GM12873 (cell line): Measurements from ENCODE around the gene SLC25A48.

Source experiments
- TF ChIP-seq, protein P1 (sequence below): IDR thresholded peaks from 2 replicates; pipeline ENCODE4 v1.5.1; 2012; ENCODE audit warnings: low read depth, mild to moderate bottlenecking, moderate library complexity, low read length, control low read depth; ENCODE audit not compliant: insufficient read depth; ENCODE audit errors: missing control alignments

The SLC25A48 gene

DNA sequence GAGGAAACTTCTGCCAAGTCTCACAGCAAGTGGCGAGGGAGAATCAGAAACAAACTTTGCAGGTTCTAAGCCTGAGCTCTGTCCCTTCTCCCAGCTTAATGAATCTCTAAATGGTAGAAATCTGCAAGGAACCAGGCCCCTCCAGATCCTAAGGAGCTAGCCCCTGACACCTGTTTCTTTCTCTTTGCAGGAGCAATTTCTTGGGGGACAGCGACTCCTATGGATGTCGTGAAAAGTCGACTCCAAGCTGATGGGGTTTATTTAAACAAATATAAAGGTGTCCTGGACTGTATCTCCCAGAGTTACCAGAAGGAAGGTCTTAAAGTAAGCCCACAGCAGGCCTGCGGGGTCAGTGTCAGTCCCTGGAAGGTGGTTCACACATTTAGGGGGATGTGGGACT, 39.4 kb downstream of the SLC25A48 start:
- TF ChIP-seq, protein P1, sequence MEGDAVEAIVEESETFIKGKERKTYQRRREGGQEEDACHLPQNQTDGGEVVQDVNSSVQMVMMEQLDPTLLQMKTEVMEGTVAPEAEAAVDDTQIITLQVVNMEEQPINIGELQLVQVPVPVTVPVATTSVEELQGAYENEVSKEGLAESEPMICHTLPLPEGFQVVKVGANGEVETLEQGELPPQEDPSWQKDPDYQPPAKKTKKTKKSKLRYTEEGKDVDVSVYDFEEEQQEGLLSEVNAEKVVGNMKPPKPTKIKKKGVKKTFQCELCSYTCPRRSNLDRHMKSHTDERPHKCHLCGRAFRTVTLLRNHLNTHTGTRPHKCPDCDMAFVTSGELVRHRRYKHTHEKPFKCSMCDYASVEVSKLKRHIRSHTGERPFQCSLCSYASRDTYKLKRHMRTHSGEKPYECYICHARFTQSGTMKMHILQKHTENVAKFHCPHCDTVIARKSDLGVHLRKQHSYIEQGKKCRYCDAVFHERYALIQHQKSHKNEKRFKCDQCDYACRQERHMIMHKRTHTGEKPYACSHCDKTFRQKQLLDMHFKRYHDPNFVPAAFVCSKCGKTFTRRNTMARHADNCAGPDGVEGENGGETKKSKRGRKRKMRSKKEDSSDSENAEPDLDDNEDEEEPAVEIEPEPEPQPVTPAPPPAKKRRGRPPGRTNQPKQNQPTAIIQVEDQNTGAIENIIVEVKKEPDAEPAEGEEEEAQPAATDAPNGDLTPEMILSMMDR = no peak

DNA sequence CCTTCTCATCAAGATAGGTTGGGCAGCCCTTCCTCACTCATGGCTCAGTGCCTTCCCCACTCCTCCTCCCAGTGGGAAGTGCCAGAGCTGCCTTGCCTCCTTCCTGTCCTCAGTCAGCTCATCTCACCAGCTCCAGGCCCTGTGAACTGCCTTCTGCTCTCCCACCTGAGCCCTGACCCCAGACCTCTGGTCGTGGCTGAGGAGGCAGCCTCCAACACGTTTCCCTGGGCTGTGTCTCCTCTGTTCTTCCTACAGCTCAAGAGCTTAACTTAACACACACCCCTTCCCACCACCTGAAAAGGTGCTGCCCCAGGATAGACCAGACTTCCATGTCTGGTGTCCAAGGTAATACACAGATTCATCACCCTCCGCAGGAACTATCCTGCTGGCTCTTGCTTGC, 40.0 kb downstream of the SLC25A48 start:
- TF ChIP-seq, protein P1 = no peak

DNA sequence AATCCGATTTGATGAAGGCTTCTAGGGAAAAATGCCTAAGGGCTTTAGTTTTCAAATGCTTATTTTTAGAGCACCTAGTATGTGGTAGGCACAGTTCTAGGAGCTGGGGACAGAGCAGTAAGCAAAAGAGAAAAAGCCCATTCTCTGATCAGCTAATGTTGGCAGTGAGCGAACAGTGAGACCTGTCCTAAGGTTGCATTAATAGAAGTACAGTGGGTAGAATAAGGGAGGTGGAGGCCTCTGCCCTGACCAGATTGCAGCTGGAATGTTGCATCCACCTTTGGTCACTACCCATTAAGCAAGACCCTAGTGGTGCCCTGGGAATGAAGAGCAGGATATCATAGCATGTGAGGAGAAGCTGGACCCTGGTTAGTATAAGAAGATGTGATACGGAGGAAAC, 41.1 kb downstream of the SLC25A48 start:
- TF ChIP-seq, protein P1 = no peak

DNA sequence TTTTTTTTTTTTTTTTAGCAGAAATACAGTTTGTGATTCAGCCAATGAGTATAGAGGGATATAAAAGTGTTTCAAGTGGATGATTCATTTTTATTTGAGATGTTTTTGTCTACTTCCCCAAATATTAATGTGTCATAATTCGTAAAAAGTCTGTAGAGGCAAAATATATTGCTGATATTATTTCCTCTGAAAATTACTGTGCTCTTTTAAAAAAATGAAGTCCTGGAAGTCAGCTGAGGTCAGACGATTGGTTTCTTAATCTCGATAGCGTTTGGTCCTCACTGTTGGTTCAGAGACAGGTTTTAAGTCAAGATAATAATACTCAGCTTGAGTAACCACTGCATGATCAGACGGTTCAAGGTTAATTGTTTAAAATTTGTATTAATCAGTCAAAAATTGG, 41.7 kb downstream of the SLC25A48 start:
- TF ChIP-seq, protein P1 = no peak

DNA sequence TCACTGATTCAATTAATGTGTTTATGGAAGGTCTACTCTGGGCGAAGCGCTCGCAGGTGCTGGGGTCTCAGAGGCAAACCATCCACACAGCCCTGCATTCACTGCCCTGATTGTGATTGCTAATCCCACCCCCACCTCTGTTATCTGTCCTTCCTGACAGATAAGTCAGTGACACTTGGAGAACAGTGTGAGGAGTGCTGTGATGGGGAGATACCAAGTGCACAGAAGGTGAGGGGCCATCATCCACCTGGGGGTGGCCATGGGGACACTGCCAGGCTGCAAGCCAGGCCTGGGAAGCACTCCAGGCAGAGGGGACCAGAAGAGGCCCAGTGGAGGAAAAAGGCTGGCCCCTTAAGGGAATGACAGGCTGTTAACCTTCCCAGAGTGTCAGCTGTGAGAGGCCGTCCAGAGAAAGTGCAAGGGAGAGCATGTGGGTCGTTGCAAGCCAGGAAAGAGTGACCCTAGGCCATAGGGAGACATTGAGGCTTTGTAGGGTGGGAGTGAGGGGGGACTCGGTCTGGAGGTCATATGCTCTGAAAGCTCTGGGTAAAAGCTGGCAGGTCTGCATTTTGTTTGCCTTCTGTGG, 43.2 kb downstream of the SLC25A48 start:
- TF ChIP-seq, protein P1 = no peak

DNA sequence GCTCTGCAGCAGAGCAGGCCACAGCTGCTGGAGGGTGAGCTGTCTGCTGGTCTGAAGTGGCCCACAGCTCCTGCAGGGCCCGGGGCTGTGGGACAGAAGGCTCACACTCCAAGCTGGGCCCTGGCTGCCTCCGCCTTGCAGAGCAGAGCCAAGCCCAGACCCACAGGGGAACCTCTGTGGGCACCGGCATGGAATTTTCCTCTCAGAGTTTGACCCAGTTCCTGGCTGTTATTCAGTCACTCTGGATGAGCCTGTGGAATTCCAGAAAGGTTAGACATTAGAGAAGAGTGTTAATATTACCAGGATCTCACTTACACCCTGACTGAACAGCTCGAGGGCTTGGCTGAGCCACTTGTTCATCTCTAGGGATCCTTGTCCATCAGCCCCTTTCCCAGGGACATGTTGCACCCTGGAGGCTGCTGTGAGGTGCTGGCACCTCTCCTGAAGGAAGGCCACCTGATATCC, 43.7 kb downstream of the SLC25A48 start:
- TF ChIP-seq, protein P1 = no peak

DNA sequence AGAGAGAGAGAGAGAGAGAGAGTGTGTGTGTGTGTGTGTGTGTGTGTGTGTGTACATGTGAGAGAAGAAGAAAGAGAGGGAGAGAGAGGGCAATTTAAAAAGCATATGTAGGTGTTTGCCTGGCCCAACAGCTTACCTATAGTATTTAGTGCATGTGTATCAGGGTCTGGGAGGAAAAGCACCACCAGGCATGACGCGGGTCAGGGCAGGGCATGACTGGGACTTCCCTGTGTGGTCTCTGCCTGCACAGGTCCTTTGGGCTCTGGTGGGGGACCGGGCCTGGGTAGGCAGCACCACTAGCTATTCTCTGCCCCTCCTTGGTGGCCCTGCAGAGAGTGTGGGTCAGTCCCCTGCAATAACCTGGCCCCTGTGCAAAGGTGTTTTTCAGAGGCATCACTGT, 45.1 kb downstream of the SLC25A48 start:
- TF ChIP-seq, protein P1 = no peak

DNA sequence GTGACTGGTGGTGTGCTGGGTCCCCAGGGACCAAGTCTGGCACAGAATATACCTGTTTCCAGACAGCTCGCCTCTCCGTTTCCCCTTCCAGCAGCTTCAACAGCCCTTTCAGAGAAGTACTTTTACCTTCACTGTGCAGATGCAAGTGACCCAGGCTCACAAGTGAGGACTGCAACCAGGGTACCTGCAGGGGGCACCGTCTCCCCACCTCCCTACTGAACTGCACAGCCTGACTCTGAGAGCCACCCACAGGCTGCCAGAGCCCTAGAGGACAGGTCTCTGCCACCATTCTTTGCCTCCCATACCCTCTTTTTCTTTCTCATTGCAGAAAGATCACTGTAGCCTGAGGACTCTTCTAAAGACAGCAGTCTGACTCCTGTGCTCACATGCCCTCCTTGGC, 45.8 kb downstream of the SLC25A48 start:
- TF ChIP-seq, protein P1 = peak; percentile 41
